Measurements from ENCODE around the gene COL1A1. TPM values are rescaled to one million over a fixed set of nuclear protein-coding genes. Genes with fewer than 3 reads are reported as not detected.

Gene COL1A1
- total RNA-seq, 1 experiment from 2014 or later = 104 TPM

DNA sequence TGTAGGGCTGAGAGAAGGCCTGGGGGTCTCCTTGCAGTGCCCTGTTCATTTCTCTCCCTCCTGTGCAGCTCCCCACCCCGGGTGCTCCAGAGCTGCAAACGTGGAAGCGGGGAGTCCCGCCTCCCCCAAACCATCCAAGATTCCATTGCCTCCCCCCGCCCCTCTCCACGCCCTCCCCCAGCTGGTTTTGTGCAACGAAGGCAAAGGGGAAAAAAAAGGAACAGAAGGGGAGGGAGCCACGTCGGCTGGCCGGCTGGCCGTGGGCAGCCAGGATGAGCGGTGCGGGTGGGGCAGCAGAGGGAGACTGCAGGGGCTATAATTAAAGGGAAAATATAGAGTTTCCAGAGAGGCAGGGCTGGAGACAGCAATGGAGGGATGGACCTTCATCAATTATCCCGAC is 1.7 kb upstream of the COL1A1 start:
- H4K20me1 ChIP-seq (ENCODE audit: control insufficient read depth, insufficient read depth, insufficient read length) = no peaks in the 10 kb centered on the region
- H2BK15ac ChIP-seq (ENCODE audit: low read depth, low read length) = no peak overlapping the region
- H3K27me3 Mint-ChIP-seq (ENCODE audit: low read depth) = peaks cover 55% of the 10 kb centered on the region
- H3K9me3 Mint-ChIP-seq = no peaks in the 10 kb centered on the region; a peak in 3 of 5 replicates
- peaks cover 0 to 9% (median 7%) of the 10 kb centered on the region in 3 experiments; a peak in 4 of 7 replicates for H3K36me3 Mint-ChIP-seq (ENCODE audit: insufficient read depth in 1 of 3, low read depth in 3 of 3)
- H3K23ac ChIP-seq (ENCODE audit: insufficient read length, low read depth, low read length) = no peak overlapping the region
- no peak overlapping the region for H2BK20ac ChIP-seq (ENCODE audit: low read depth, low read length, poor library complexity, severe bottlenecking)
- no peak overlapping the region for H2BK120ac ChIP-seq (ENCODE audit: low read depth, low read length, poor library complexity, severe bottlenecking)
- H3K9ac ChIP-seq (ENCODE audit: extremely low read depth, insufficient read length, low read length) = no peak overlapping the region
- H4K91ac ChIP-seq (ENCODE audit: insufficient read length, low read depth, low read length) = no peak overlapping the region
- H3K23me2 ChIP-seq (ENCODE audit: insufficient read length, low read depth, low read length, poor library complexity, severe bottlenecking) = peaks cover 18% of the 10 kb centered on the region
- no peak overlapping the region for H2BK5ac ChIP-seq (ENCODE audit: insufficient read length, low read length)
- H3K14ac ChIP-seq (ENCODE audit: insufficient read depth, low read length) = no peak overlapping the region
- no peak overlapping the region for H3K4me3 Mint-ChIP-seq
- no peaks in the 10 kb centered on the region for H3K79me1 ChIP-seq (ENCODE audit: insufficient read depth, low read depth, low read length, poor library complexity, severe bottlenecking)
- WGBS (ENCODE audit: extremely low coverage, insufficient read length, low lambda C conversion rate) = no CpG with 5 or more reads among the region's 14 CpGs
- no peaks in the 10 kb centered on the region for H3K79me2 ChIP-seq (ENCODE audit: insufficient read depth, low read length)
- no peak overlapping the region for H3T11ph ChIP-seq (ENCODE audit: low read length)
- no peak for DNase-seq
- no peak overlapping the region for H2BK12ac ChIP-seq (ENCODE audit: insufficient read length, low read depth, low read length)
- no peak overlapping the region for H3K4me2 ChIP-seq (ENCODE audit: insufficient read depth, insufficient read length, low read length)
- peaks cover 7% of the 10 kb centered on the region; the same call in 1 of the 2 replicates for H3K27me3 ChIP-seq (ENCODE audit: insufficient read depth, low read length)
- H3K4ac ChIP-seq (ENCODE audit: low read depth, low read length) = no peak overlapping the region
- TF ChIP-seq, protein P1, sequence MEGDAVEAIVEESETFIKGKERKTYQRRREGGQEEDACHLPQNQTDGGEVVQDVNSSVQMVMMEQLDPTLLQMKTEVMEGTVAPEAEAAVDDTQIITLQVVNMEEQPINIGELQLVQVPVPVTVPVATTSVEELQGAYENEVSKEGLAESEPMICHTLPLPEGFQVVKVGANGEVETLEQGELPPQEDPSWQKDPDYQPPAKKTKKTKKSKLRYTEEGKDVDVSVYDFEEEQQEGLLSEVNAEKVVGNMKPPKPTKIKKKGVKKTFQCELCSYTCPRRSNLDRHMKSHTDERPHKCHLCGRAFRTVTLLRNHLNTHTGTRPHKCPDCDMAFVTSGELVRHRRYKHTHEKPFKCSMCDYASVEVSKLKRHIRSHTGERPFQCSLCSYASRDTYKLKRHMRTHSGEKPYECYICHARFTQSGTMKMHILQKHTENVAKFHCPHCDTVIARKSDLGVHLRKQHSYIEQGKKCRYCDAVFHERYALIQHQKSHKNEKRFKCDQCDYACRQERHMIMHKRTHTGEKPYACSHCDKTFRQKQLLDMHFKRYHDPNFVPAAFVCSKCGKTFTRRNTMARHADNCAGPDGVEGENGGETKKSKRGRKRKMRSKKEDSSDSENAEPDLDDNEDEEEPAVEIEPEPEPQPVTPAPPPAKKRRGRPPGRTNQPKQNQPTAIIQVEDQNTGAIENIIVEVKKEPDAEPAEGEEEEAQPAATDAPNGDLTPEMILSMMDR (conservative IDR thresholded peaks at IDR 0.05) = no peak
- peaks cover 39 to 62% of the 10 kb centered on the region in 2 experiments for H3K4me1 Mint-ChIP-seq
- no peak overlapping the region for H3K27ac ChIP-seq (ENCODE audit: insufficient read length, low read depth, low read length)
- H3K9me3 ChIP-seq (ENCODE audit: control insufficient read depth, low read depth, low read length) = no peaks in the 10 kb centered on the region
- H2AK5ac ChIP-seq (ENCODE audit: insufficient read length, low read length) = no peak overlapping the region
- peaks cover 5% of the 10 kb centered on the region for H3K4me1 ChIP-seq (ENCODE audit: insufficient read depth, low read length)
- no peak overlapping the region for H4K8ac ChIP-seq (replicated peaks; ENCODE audit: insufficient read length, low read depth, low read length)
- no peak overlapping the region for H4K5ac ChIP-seq (ENCODE audit: insufficient read length, low read depth, low read length)
- no peak overlapping the region; a peak in 1 of 7 replicates for H3K27ac Mint-ChIP-seq
- no peak overlapping the region for H3K18ac ChIP-seq (ENCODE audit: insufficient read length, low read depth, low read length)
- H3K56ac ChIP-seq (ENCODE audit: insufficient read length, low read depth, low read length) = no peak overlapping the region
- no peak overlapping the region for H2AFZ ChIP-seq (ENCODE audit: low read length)

All from H9 (cell line).